ENCODE results near the gene MTMR3.

- TF ChIP-seq CTCF (conservative IDR thresholded peaks at IDR 0.05 in 1 of 2, IDR thresholded peaks at IDR 0.05 in 1 of 2; ENCODE audit: extremely low read depth in 1 of 2, insufficient read depth in 1 of 2, low read depth in 1 of 2, low read length in 2 of 2) (no peak), EZH2 (IDR thresholded peaks at IDR 0.05; ENCODE audit: borderline replicate concordance, low read length) (no peak)
These were observed 115.8 kb downstream of the MTMR3 start for GRCh38 chr22:29998627-29999384.
